NCI-H1436 treated with DMSO at 0.1 percent for 48 hours (cell line): ENCODE measurements around the gene LRRC7.

ENCODE experiments used
- DNase-seq: peaks from one replicate; lab custom pipeline; 2025; lab: John Stamatoyannopoulos, UW

LRRC7 gene

GRCh38 chr1:69976896-69977295 lies 409.2 kb downstream of the LRRC7 start:
- DNase-seq, result no peak

DNA sequence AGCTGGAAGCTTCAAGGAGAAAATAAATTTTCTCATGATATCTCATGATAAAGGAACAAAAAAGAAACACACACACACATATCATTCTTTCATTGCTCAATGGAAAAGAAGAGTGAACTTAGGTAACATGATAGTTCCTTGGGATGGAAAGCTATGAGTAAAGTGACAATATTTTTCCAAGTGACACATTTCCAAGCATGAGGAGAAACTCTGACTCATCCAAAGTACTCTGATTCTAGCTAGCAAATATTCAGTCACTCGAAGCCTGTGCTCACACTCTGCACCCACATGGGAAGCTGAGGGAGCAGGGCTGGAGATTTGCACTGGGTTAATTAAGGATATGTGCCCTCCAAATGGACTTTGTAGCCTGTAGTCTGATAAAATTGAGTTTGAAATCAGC lies 415.3 kb downstream of the LRRC7 start:
- no peak for DNase-seq

DNA sequence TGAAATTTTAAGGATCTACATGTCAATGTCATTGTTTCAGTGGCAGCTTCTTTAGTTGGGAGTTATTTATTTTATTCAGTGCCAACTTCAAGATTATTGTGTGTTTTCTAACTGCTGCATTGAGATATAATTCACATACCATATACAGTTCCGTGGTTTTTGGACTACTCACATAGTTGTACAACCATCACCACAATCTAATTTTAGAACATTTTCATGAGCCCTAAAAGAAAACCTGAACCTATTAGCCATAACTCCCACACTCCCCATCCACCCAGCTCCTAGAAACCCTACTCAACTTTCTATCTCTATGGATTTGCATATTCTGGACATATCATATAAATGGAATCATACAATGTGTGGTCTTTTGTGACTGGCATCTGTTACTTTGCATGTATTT lies 417.7 kb downstream of the LRRC7 start:
- DNase-seq, result no peak

GRCh38 chr1:69985901-69986439 lies 418.2 kb downstream of the LRRC7 start:
- DNase-seq, result no peak

DNA sequence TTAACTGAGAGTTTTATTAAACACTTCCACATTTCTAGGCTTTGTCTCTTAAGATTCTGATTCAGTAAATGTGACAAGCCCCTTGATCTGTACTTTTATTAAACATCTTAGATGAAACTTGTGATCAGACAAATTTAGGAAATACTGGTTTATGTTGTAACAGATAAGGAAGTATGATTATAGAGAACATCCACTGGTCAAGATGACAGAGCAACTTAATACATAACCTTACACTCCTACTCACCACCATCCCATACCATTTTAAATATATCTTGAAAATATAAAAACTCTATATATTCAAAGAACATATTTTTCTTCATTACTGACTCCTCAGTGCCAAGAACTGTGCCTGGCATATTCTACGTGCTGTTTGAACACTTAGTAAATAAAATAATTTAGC lies 420.2 kb downstream of the LRRC7 start:
- no peak for DNase-seq

DNA sequence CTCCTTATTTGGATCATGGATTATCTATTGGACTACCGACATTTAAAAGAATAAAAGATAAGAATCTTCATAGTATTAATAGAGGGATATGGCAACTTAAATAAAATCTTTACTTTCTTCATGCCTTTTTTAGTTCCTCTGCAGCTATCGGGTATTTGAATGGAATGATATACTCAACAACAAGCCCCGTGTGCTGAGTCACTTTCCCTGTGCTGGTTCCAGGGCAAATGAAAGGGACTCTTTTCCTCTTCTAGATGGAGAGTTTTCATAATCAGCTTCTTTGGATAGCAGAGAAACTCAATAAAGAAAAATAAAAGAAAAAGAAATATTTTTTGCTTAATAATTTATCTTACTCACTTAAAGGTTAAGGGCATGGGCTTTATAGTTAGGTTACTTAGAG lies 423.9 kb downstream of the LRRC7 start:
- no peak for DNase-seq

DNA sequence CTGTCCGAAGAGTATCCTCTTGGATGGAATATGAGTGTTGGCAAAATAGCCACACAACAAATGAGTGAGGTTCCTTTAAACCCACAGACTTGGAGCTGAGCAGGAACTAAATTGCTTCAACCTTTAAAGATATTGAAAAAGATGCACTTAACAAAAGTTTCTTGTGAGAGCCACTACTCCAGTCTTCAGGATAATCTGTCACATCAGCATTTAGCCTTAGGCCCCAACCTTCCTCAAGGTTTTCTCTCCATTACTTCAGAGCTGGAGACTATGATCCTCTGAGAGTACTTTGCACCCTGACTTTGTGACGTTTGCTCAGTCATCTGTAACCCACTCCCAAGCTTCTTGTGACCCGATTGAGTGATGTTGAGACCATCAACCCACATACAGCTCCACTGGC lies 424.9 kb downstream of the LRRC7 start:
- no peak for DNase-seq

DNA sequence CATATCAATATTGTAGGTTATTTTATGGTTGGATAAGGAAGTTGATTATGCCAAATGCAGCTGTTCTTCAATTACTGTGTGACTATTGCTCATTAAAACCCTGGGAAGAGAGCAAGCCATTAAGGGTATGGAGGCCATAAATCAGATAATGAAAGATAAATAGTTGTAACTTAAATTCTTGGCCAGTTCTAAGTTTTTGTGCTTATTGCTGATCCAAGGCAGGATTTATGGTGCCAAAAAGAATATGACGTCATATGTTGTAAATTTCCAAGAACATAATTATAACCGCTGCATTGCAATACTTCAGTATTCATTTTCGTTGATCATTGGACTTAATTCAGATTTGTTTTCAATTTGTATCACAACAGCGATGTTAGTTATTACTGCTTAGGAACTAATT lies 426.1 kb downstream of the LRRC7 start:
- no peak for DNase-seq

DNA sequence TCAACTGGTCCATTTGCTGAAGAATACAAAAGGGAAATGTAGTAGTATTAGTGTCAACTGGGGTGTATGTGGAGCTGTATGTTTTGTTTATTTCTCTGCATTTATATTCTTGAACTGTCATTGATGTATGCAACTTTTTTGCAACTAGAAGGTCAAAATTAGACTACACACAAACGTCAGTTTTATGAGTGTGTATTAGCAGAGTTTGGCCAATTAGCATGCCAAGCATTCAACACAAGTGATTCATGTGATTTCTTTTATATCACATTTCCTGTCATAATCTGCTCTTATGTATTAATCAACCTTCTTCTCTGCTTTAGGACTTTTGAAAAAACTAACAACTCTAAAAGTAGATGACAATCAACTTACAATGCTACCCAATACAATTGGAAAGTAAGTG lies 426.5 kb downstream of the LRRC7 start:
- no peak for DNase-seq

GRCh38 chr1:69998847-69999246 lies 431.1 kb downstream of the LRRC7 start:
- DNase-seq, result no peak

DNA sequence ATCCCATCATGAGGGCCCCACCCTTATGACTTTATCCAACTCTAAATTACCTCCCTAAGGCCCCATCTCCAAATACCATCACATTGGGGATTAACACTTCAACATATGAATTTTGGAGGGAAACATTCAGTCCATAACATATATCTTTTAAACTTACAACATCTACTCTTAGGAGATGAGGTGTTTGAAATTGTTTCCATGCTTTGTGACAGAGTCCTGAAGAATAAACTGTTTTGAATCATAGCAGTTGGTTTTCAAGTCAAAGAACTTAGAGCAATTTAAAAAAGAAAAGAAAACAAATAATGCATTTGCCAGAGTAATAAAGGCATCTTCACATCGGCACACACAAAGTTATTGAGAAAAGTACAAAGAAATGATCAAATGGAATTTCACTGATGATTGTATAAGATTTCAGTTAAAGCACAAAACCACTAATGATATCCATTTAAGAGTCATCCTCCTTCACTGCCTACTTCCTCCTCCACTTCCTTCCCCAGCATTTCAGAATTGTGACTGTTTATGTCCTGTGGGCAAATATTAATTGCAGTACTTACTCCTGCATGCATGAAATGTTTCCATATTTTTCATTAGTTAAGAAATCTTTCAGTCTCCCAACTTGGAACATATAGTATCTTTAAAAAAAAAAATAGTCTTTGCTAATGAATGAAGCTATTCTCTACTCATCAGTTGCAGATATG lies 435.6 kb downstream of the LRRC7 start:
- DNase-seq, result no peak

- DNase-seq, result no peak
Measured at GRCh38 chr1:70005386-70006034, 437.8 kb downstream of the LRRC7 start.

GRCh38 chr1:70008660-70009059 lies 440.9 kb downstream of the LRRC7 start:
- no peak for DNase-seq

GRCh38 chr1:70017770-70018169 lies 450.0 kb downstream of the LRRC7 start:
- no peak for DNase-seq

DNA sequence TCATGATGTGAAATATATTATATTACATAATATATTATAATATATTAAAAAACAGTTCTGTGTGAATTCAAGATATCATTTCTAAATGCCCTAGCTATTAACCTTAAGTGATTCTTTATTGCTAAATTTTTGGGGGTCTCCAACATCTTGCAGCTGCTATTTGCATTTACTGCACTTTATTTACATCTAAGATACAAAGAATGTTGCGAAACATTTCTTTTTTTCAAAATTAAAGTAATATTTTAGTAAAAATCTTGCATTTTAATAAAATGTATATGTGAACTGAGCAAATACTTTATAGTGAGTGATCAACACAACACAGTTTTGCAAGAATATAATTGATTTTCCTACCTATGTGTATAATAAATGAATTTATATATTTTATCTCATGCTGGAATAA lies 456.6 kb downstream of the LRRC7 start:
- DNase-seq, result no peak

DNA sequence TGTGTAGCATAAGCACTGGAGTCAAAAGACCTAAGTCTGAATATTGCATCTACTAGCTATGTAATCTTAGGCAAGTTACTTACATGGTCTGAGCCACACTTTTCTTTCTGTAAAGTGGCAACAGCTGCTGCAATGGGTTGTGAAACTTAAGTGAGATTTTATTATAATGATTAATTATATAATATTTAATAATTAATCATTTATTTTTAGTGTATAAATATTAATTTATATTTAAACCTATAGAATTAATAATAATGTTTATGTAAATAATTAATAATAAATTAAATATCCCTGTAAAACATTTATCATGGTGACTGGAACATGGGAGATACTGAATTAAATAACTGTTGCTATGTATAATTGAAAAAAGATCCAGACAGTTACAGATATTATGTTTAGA lies 457.3 kb downstream of the LRRC7 start:
- no peak for DNase-seq

DNA sequence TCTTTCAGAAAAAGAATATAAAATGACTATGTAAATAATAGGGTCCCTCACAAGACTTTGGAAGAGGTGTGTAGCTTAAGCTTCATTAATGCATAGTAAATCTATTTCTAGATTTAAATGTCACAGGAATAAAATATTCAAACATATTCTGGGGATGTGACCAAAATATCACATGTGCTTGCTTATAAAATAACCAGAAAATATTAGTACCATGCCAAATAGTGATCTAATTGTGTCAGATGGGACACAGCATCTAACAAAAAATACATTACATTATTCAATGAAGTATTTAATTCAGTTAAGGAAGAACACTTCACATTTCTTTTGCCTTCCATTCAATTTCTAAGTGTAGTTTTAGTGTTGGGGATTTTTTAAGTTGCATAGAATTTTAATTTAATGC lies 458.1 kb downstream of the LRRC7 start:
- no peak for DNase-seq

- DNase-seq, result no peak
Measured at GRCh38 chr1:70033266-70033873, 465.6 kb downstream of the LRRC7 start.

DNA sequence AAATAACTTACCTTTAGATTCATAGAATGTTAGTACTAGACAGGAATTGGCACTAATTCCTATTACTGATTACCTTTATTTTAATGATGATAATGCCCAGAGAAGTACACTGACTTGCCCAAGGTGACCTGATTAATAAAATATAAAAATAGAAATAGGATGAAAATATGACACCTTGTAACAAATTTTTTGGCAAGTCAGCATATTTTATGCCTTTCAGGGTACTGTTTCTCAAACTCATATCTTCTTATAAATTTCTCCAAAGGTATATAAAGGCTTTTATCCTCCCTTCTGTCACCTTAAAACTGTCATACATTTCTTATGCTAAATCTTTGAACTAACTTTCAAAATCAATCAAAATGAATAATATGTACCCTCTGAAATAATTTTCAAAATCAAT lies 466.2 kb downstream of the LRRC7 start:
- DNase-seq, result no peak

- DNase-seq, result peak; percentile 43
Measured at GRCh38 chr1:70034403-70034802, 466.7 kb downstream of the LRRC7 start.

- no peak for DNase-seq
Measured at GRCh38 chr1:70038025-70038424, 470.3 kb downstream of the LRRC7 start.

- DNase-seq, result no peak
Measured at GRCh38 chr1:70039485-70039884, 471.8 kb downstream of the LRRC7 start.

DNA sequence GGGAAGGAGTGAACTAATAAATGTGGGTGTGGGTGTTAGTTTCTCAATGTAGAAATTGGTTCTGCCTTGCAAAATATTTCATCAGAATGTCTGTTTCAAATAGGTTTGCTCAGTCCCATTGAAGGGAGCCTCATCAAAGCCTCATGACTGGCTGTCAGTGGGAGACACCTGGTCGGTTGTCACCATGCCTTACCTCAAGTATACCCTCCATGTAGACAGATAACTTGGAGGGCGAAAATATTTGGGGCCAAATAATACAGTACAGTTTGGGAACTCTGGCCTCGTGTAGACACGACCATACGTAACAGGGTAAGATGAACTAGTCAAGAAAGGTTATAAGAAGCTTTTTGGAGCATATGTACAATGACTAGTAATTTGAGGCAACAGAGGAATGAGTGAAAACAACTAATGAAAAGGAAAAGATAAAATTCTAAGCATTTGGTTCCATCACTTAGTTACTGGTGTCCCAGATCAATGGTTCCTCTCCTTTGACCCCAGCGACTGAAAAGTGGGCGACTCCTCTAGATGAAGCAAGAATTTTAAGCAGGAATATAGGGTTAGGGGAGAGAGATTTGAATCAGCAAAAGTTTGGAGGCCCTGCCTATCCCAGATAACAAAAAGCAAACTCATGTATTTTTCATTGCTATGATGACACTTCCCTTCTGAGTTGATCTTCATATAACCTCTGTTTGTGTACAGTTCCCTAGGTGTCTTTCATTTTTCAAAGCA lies 473.8 kb downstream of the LRRC7 start:
- DNase-seq, result no peak
